ENCODE results near the gene SLC25A34. TPM values are rescaled to one million over a fixed set of nuclear protein-coding genes. Genes with fewer than 3 reads are reported as not detected.
A peak's percentile ranks its signal among the peaks of the same experiment; 100 is the strongest.

SLC25A34 gene
- total RNA-seq, 1 experiment from 2014 or later: 0.59 TPM

DNA sequence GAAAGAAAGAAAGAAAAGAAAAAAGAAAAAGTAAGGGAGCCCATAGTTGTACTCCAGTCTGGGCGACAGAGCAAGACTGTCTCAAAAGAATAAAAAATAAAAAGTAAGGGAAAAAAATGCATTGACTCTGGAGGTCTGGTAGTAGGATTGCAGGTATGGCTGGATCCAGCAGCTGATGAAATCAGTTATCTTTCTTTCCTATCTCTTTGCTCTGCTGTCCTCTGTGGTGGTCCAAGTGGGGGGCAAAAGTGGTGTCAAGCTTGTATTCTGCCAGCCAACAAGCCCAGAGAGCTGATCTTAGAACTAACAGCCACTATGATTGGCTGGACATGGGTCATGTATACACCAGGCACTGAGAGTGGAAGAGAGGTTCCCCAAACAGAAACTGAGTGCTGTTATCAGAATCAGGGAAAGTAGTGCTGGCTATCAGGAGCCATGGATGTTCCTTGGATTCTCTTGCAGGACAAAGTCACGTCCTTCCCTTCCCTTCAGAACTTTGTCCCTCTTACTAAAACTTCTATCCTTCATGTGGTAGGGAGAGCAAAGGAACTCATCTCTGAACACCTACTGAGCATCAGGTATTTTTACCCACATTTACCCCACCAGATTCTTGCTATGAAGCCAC lies 19.1 kb downstream of the SLC25A34 start:
- POLR2A ChIA-PET: interaction anchor here (0.6 kb wide), 1 partner anchor 219 kb away, joined by 4 read pairs; no protein-coding TSS in a partner anchor
- DNase-seq (ENCODE audit: low read depth, low spot score) (no peak), ATAC-seq (no peak)
- Histone ChIP-seq H3K4me2 (ENCODE audit: low read length) (0 out of 2 replicates have a peak overlapping the region, but pooled peaks have one; percentile 71), H3K4me3 (replicated peaks in 1 of 2; ENCODE audit: low read depth in 1 of 2, low read length in 2 of 2) (no peak overlapping the region), H3K4me1 (ENCODE audit: control insufficient read depth in 1 of 2, insufficient read depth in 2 of 2, low read length in 2 of 2) (peaks cover 0 to 21% of the 10 kb centered on the region in 2 experiments; a peak in 2 of 4 replicates), H3K27ac (ENCODE audit: low read depth, low read length) (no peak overlapping the region), H3K9ac (ENCODE audit: low read length) (no peak overlapping the region), H3K36me3 (ENCODE audit: control insufficient read depth in 1 of 2, insufficient read depth in 2 of 2, low read length in 2 of 2) (no peaks in the 10 kb centered on the region), H3K27me3 (ENCODE audit: insufficient read depth, low read length) (no peaks in the 10 kb centered on the region), H4K20me1 (ENCODE audit: insufficient read depth) (no peaks in the 10 kb centered on the region), H3K79me2 (ENCODE audit: insufficient read depth, low read length) (no peaks in the 10 kb centered on the region), H3K9me3 (ENCODE audit: control insufficient read depth in 1 of 2, insufficient read depth in 1 of 2, low read depth in 1 of 2, low read length in 2 of 2) (no peaks in the 10 kb centered on the region), H2AFZ (ENCODE audit: low read depth, low read length, poor library complexity, severe bottlenecking) (no peak overlapping the region), H3K9me2 (ENCODE audit: insufficient read depth) (no peaks in the 10 kb centered on the region)
- TF ChIP-seq POLR2A (IDR thresholded peaks at IDR 0.05; ENCODE audit: borderline replicate concordance, extremely low read depth, insufficient read depth, insufficient read length) (no peak), FOSL1 (IDR thresholded peaks at IDR 0.05; ENCODE audit: low read depth) (no peak), EZH2 (IDR thresholded peaks at IDR 0.05) (no peak), JUND (IDR thresholded peaks at IDR 0.05) (no peak), EZH2phosphoT487 (IDR thresholded peaks at IDR 0.05; ENCODE audit: borderline replicate concordance) (no peak), CEBPB (IDR thresholded peaks at IDR 0.05; ENCODE audit: low read depth) (no peak)
- TF ChIP-seq, protein P1, sequence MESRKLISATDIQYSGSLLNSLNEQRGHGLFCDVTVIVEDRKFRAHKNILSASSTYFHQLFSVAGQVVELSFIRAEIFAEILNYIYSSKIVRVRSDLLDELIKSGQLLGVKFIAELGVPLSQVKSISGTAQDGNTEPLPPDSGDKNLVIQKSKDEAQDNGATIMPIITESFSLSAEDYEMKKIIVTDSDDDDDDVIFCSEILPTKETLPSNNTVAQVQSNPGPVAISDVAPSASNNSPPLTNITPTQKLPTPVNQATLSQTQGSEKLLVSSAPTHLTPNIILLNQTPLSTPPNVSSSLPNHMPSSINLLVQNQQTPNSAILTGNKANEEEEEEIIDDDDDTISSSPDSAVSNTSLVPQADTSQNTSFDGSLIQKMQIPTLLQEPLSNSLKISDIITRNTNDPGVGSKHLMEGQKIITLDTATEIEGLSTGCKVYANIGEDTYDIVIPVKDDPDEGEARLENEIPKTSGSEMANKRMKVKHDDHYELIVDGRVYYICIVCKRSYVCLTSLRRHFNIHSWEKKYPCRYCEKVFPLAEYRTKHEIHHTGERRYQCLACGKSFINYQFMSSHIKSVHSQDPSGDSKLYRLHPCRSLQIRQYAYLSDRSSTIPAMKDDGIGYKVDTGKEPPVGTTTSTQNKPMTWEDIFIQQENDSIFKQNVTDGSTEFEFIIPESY (IDR thresholded peaks at IDR 0.05; ENCODE audit: extremely low read depth, insufficient replicate concordance, low read length): no peak
- TF ChIP-seq, protein P2, sequence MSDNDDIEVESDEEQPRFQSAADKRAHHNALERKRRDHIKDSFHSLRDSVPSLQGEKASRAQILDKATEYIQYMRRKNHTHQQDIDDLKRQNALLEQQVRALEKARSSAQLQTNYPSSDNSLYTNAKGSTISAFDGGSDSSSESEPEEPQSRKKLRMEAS (IDR thresholded peaks at IDR 0.05): no peak
- intact Hi-C loops (cut with micrococcal nuclease): no loop called here
- RAD21 ChIA-PET (ENCODE audit: low non-redundant PET in 1 of 2, low total read pairs in 2 of 2, uncharacterized antibody in 2 of 2, unreplicated experiment in 2 of 2): no interaction called here
- BruUV-seq (replicated peaks): no TSS peak
- CTCF ChIA-PET: interaction anchor here (1.3 kb wide), 1 partner anchor 14 kb away, joined by 3 read pairs; no protein-coding TSS in a partner anchor

All from HCT116 (cell line).